Activated CD4-positive, alpha-beta T cell treated with anti-CD3 and anti-CD28 coated beads, Interleukin-2, Interleukin-4, amounts not matched to agents 100 ng/mL and 50 ng/mL, durations not matched to agents 16 hours and 8 hours (primary cell): ENCODE measurements around the gene IMMP1L.
"Not testable (repeated sequence)": the region's sequence is repeated elsewhere in the genome, so short reads cannot be mapped to it uniquely, and the experiment has no call there.

Source experiments
- DNase-seq: peaks from one replicate; pipeline ENCODE4 v3.0.0-alpha.2; 2020; ENCODE audit warnings: low spot score

The IMMP1L gene

GRCh38 chr11:31509429-31510345, at the start of gene IMMP1L, which contains the start of gene ELP4:
Gene IMMP1L, minus strand, starts transcription at chr11:31509622. Its CDS starts 46,346 bp downstream, at chr11:31463276.
Gene ELP4, plus strand, starts transcription at chr11:31509767. Its CDS starts 18 bp downstream, at chr11:31509785.
- DNase-seq = peak; percentile 97

- no peak for DNase-seq
Measured at GRCh38 chr11:31558001-31558400, 48.6 kb upstream of the IMMP1L start.

- no peak for DNase-seq
Measured at GRCh38 chr11:31555938-31556337, 46.5 kb upstream of the IMMP1L start.

GRCh38 chr11:31542862-31543261, 33.4 kb upstream of the IMMP1L start:
- DNase-seq = no peak

- DNase-seq = no peak
Measured at GRCh38 chr11:31535479-31535878, 26.1 kb upstream of the IMMP1L start.

GRCh38 chr11:31531293-31531692, 21.9 kb upstream of the IMMP1L start:
- DNase-seq = no peak

GRCh38 chr11:31529701-31530100, 20.3 kb upstream of the IMMP1L start:
- no peak for DNase-seq

- no peak for DNase-seq
Measured at GRCh38 chr11:31529189-31529588, 19.8 kb upstream of the IMMP1L start.

- no peak for DNase-seq
Measured at GRCh38 chr11:31521497-31522150, 12.2 kb upstream of the IMMP1L start.

- DNase-seq = no peak
Measured at GRCh38 chr11:31512117-31512516, 2.7 kb upstream of the IMMP1L start.

- DNase-seq = peak; percentile 1
Measured at GRCh38 chr11:31509051-31509428, 382 bp downstream of the IMMP1L start.

GRCh38 chr11:31500560-31500959, 8.9 kb downstream of the IMMP1L start:
- DNase-seq = no peak

GRCh38 chr11:31499576-31500178, 9.7 kb downstream of the IMMP1L start:
- DNase-seq = no peak

- DNase-seq = not testable (repeated sequence)
Measured at GRCh38 chr11:31493762-31494161, 15.7 kb downstream of the IMMP1L start.

GRCh38 chr11:31493235-31493634, 16.2 kb downstream of the IMMP1L start:
- DNase-seq = no peak

- no peak for DNase-seq
Measured at GRCh38 chr11:31492320-31492913, 17.0 kb downstream of the IMMP1L start.

GRCh38 chr11:31487848-31488247, 21.6 kb downstream of the IMMP1L start:
- no peak for DNase-seq

- no peak for DNase-seq
Measured at GRCh38 chr11:31484497-31484896, 24.9 kb downstream of the IMMP1L start.

- DNase-seq = no peak
Measured at GRCh38 chr11:31480930-31481329, 28.5 kb downstream of the IMMP1L start.

GRCh38 chr11:31479066-31479465, 30.4 kb downstream of the IMMP1L start:
- no peak for DNase-seq

GRCh38 chr11:31478223-31478590, 31.2 kb downstream of the IMMP1L start:
- no peak for DNase-seq

- no peak for DNase-seq
Measured at GRCh38 chr11:31477528-31478222, 31.7 kb downstream of the IMMP1L start.
